HCT116 (cell line): ENCODE results near the gene POU5F1. TPM values are rescaled to one million over a fixed set of nuclear protein-coding genes. Genes with fewer than 3 reads are reported as not detected.
"Not testable (repeated sequence)": the region's sequence is repeated elsewhere in the genome, so short reads cannot be mapped to it uniquely, and the experiment has no call there.

Experiments used
- ATAC-seq: fragments of 200-7000 bp; cut with Tn5 transposase; 2 replicates; pipeline ENCODE4 v1.9.1; 2020; ENCODE audit warnings: mild to moderate bottlenecking, moderate library complexity
- BruUV-seq: library from RNA; stranded (reverse); fragments of 400-500 nt; replicated peaks from 2 replicates; lab custom pipeline; 2021; lab: Mats Ljungman, UMichigan
- CTCF ChIA-PET: fragments of 300-600 bp; sonication (Branson Sonifier 250); formaldehyde crosslinking; loops from one replicate; lab custom pipeline; 2021; ENCODE audit warnings: antibody characterized with exemption; lab: Charles Lee
- POLR2A ChIA-PET: fragments of 300-600, 350-600 bp; sonication (Branson Sonifier 250); formaldehyde crosslinking; loops from one replicate; lab custom pipeline; 2021; ENCODE audit warnings: antibody characterized with exemption; lab: Charles Lee
- RAD21 ChIA-PET, 2 experiments: fragments of 300-600 bp; sonication (Branson Sonifier 250); formaldehyde crosslinking; loops; one replicate each; lab custom pipeline; 2023; ENCODE audit warnings: low total read pairs in 2 of 2; ENCODE audit not compliant: uncharacterized antibody in 2 of 2, unreplicated experiment in 2 of 2, low non-redundant PET in 1 of 2; lab: Charles Lee
- DNase-seq: peaks from one replicate; pipeline ENCODE4 v3.0.0-alpha.2; 2010; ENCODE audit warnings: low read depth, low spot score
- H2AFZ ChIP-seq: fragments of 200-600 bp; shearing (Covaris generic), sonication (generic); 2 replicates; pipeline ENCODE4 v1.6.1; 2017; ENCODE audit warnings: low read depth, mixed run types, mixed read lengths, antibody characterized with exemption, low read length; ENCODE audit not compliant: poor library complexity, severe bottlenecking
- H3K27ac ChIP-seq: 2 replicates; pipeline ENCODE4 v1.5.1; 2012; ENCODE audit warnings: low read depth, low read length
- H3K27me3 ChIP-seq: fragments of 200-600 bp; sonication (generic); 2 replicates; pipeline ENCODE4 v1.6.1; 2016; ENCODE audit warnings: mixed run types, low read length, mixed read lengths; ENCODE audit not compliant: insufficient read depth
- H3K36me3 ChIP-seq, 2 experiments: fragments of 200-500 bp in 1 of 2; fragments of 200-600 bp in 1 of 2; sonication (Bioruptor generic) in 1 of 2; sonication (generic) in 1 of 2; 2 replicates each; pipeline versions ENCODE4 v1.5.1 to v1.6.1; 2014 to 2016; ENCODE audit warnings: low read length in 2 of 2, inconsistent platforms in 1 of 2, mixed read lengths in 1 of 2, mixed run types in 1 of 2; ENCODE audit not compliant: insufficient read depth in 2 of 2, control insufficient read depth in 1 of 2
- H3K4me1 ChIP-seq, 2 experiments: fragments of 200-600 bp in 1 of 2; sonication (generic) in 1 of 2; 2 replicates each; pipeline versions ENCODE4 v1.5.1 to v1.6.1; 2012 to 2017; ENCODE audit warnings: low read length in 2 of 2, inconsistent platforms in 1 of 2, mild to moderate bottlenecking in 1 of 2, mixed read lengths in 1 of 2, mixed run types in 1 of 2, moderate library complexity in 1 of 2; ENCODE audit not compliant: insufficient read depth in 2 of 2, control insufficient read depth in 1 of 2
- H3K4me2 ChIP-seq: fragments of 200-600 bp; sonication (generic); 2 replicates; pipeline ENCODE4 v1.6.1; 2017; ENCODE audit warnings: mixed run types, low read length, mixed read lengths
- H3K4me3 ChIP-seq, 2 experiments: fragments of 200-600 bp in 1 of 2; sonication (generic) in 1 of 2; replicated peaks in 1 of 2; 2 replicates each; pipeline ENCODE4 v1.5.1; 2011 to 2016; ENCODE audit warnings: low read length in 2 of 2, control low read depth in 1 of 2, low read depth in 1 of 2, mild to moderate bottlenecking in 1 of 2, mixed read lengths in 1 of 2, mixed run types in 1 of 2
- H3K79me2 ChIP-seq: fragments of 200-600 bp; sonication (generic); 2 replicates; pipeline ENCODE4 v1.6.1; 2017; ENCODE audit warnings: mild to moderate bottlenecking, mixed run types, low read length, moderate library complexity, mixed read lengths; ENCODE audit not compliant: insufficient read depth
- H3K9ac ChIP-seq: fragments of 200-600 bp; sonication (generic); 2 replicates; pipeline ENCODE4 v1.6.1; 2016; ENCODE audit warnings: low read length, mixed read lengths
- H3K9me2 ChIP-seq: fragments of 200-600 bp; sonication (generic), shearing (Covaris generic); 2 replicates; pipeline ENCODE4 v1.6.1; 2017; ENCODE audit warnings: mixed run types, mild to moderate bottlenecking, moderate library complexity; ENCODE audit not compliant: insufficient read depth
- H3K9me3 ChIP-seq, 2 experiments: fragments of 200-500 bp in 1 of 2; fragments of 200-600 bp in 1 of 2; sonication (Bioruptor generic) in 1 of 2; sonication (generic) in 1 of 2; 2 replicates each; pipeline ENCODE4 v1.6.1; 2014 to 2017; ENCODE audit warnings: low read length in 2 of 2, mixed read lengths in 2 of 2, inconsistent platforms in 1 of 2, low read depth in 1 of 2, mild to moderate bottlenecking in 1 of 2, mixed run types in 1 of 2, moderate library complexity in 1 of 2; ENCODE audit not compliant: control insufficient read depth in 1 of 2, insufficient read depth in 1 of 2
- H4K20me1 ChIP-seq: fragments of 200-600 bp; sonication (generic), shearing (Covaris generic); 2 replicates; pipeline ENCODE4 v1.6.1; 2017; ENCODE audit warnings: mixed run types, mild to moderate bottlenecking, moderate library complexity; ENCODE audit not compliant: insufficient read depth
- JUND ChIP-seq: IDR thresholded peaks from 2 replicates; pipeline ENCODE4 v1.6.1; 2012
- POLR2AphosphoS5 ChIP-seq: IDR thresholded peaks from 2 replicates; pipeline ENCODE4 v1.6.1; 2011; ENCODE audit warnings: mild to moderate bottlenecking, low read depth, low read length, moderate library complexity
- SRF ChIP-seq: IDR thresholded peaks from 2 replicates; pipeline ENCODE4 v1.6.1; 2012; ENCODE audit warnings: low read depth
- YY1 ChIP-seq: IDR thresholded peaks from 2 replicates; pipeline ENCODE4 v1.6.1; 2011; ENCODE audit warnings: low read length, low read depth, moderate library complexity, mild to moderate bottlenecking; ENCODE audit not compliant: insufficient replicate concordance; ENCODE audit errors: extremely low read depth
- intact Hi-C: fragments of 100-400 bp; cut with micrococcal nuclease; formaldehyde crosslinking; loops from 2 replicates; pipeline ENCODE4 v1.10.0; 2022
- total RNA-seq: library from RNA; stranded (reverse); gene quantifications from one replicate; pipeline ENCODE4 v1.2.1, GENCODE V29; 2021; ENCODE audit not compliant: unreplicated experiment
- TF ChIP-seq, protein P1 (sequence below): IDR thresholded peaks from 2 replicates; pipeline ENCODE4 v1.6.1; 2012

The POU5F1 gene
- total RNA-seq, 1 experiment from 2014 or later: 1.9 TPM

DNA sequence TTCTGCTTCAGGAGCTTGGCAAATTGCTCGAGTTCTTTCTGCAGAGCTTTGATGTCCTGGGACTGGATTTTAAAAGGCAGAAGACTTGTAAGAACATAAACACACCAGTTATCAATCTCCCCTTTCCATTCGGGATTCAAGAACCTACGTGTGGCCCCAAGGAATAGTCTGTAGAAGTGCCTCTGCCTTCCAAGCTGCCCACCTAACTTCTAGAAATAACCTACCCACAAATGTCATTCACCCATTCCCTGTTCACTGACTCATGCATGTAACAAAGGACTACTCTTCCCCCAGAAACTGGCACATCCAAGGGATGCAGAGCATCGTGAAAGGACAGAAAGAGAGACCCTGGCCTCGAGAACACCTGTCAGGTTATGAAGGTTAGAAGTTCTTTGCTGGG is 4.5 kb downstream of the POU5F1 start:
- no peak for ATAC-seq
- Histone ChIP-seq H3K79me2 (no peaks in the 10 kb centered on the region), H3K4me1 (peaks cover 9 to 19% of the 10 kb centered on the region in 2 experiments; a peak in 3 of 4 replicates), H3K9ac (no peak overlapping the region), H3K4me2 (no peak overlapping the region), H3K4me3 (no peak overlapping the region), H4K20me1 (no peaks in the 10 kb centered on the region), H3K36me3 (peaks cover 3 to 12% of the 10 kb centered on the region in 2 experiments; a peak in 3 of 4 replicates), H3K9me3 (no peaks in the 10 kb centered on the region), H3K27me3 (no peaks in the 10 kb centered on the region), H2AFZ (no peak overlapping the region), H3K27ac (no peak overlapping the region), H3K9me2 (no peaks in the 10 kb centered on the region)
- CTCF ChIA-PET: no interaction called here
- RAD21 ChIA-PET: no interaction called here
- DNase-seq: no peak
- BruUV-seq: no TSS peak
- intact Hi-C loops: no loop called here
- TF ChIP-seq POLR2AphosphoS5 (no peak), SRF (no peak), YY1 (no peak), JUND (no peak)
- TF ChIP-seq, protein P1, sequence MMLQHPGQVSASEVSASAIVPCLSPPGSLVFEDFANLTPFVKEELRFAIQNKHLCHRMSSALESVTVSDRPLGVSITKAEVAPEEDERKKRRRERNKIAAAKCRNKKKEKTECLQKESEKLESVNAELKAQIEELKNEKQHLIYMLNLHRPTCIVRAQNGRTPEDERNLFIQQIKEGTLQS: no peak
- POLR2A ChIA-PET: no interaction called here

DNA sequence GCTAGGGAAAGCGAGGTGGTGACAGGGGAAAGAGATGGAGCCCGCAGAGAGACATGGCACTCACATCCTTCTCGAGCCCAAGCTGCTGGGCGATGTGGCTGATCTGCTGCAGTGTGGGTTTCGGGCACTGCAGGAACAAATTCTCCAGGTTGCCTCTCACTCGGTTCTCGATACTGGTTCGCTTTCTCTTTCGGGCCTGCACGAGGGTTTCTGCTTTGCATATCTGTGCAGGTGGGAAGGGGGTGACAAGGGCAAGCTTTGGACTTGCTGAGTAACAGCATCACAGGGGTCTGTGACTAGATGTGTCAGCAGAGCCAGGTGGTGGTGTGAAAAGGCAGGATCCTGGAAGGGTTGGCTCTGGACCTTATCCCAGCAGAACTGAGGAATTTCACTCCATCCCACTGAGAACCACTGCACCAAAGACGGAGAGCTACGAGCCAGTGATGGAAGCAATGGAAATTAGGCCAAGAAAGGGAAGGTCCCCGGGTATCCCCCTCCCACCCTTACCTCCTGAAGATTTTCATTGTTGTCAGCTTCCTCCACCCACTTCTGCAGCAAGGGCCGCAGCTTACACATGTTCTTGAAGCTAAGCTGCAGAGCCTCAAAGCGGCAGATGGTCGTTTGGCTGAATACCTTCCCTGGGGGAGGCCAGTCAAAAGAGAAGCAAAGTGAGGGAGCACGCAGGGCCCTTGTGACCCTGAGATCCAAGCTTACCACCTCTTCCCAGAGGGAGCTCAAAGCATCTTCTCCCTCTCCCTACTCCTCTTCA is 5.2 kb downstream of the POU5F1 start:
- H3K9me2 ChIP-seq, RAD21 ChIA-PET, H3K27ac ChIP-seq, ATAC-seq, H3K79me2 ChIP-seq, H3K4me3 ChIP-seq, POLR2A ChIA-PET, H3K4me2 ChIP-seq, intact Hi-C loops, H4K20me1 ChIP-seq, DNase-seq, H3K27me3 ChIP-seq, H3K9ac ChIP-seq, H3K9me3 ChIP-seq, BruUV-seq, CTCF ChIA-PET, H2AFZ ChIP-seq: not testable (repeated sequence)
- Histone ChIP-seq H3K4me1 (peaks cover 9 to 19% of the 10 kb centered on the region in 2 experiments; a peak in 3 of 4 replicates), H3K36me3 (peaks cover 3 to 12% of the 10 kb centered on the region in 2 experiments; a peak in 3 of 4 replicates)

DNA sequence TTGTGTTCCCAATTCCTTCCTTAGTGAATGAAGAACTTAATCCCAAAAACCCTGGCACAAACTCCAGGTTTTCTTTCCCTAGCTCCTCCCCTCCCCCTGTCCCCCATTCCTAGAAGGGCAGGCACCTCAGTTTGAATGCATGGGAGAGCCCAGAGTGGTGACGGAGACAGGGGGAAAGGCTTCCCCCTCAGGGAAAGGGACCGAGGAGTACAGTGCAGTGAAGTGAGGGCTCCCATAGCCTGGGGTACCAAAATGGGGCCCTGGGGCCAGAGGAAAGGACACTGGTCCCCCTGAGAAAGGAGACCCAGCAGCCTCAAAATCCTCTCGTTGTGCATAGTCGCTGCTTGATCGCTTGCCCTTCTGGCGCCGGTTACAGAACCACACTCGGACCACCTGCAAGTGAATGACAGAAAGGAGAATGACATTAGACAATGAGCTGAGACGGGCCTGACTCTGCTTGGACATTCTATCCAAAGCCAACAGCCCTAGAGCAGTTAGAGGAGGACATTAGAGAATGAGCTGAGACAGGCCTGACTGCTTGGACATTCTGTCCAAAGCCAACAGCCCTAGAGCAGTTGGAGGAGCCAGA is 5.9 kb downstream of the POU5F1 start:
- H3K4me2 ChIP-seq, H3K79me2 ChIP-seq, POLR2A ChIA-PET, H2AFZ ChIP-seq, H3K27me3 ChIP-seq, H3K4me3 ChIP-seq, H4K20me1 ChIP-seq, RAD21 ChIA-PET, H3K9me3 ChIP-seq, H3K27ac ChIP-seq, intact Hi-C loops, BruUV-seq, H3K9ac ChIP-seq, ATAC-seq, DNase-seq, H3K9me2 ChIP-seq, CTCF ChIA-PET: not testable (repeated sequence)
- Histone ChIP-seq H3K36me3 (peaks cover 3 to 12% of the 10 kb centered on the region in 2 experiments; a peak in 3 of 4 replicates), H3K4me1 (peaks cover 7 to 16% of the 10 kb centered on the region in 2 experiments; a peak in 3 of 4 replicates)
